Activated naive CD4-positive, alpha-beta T cell treated with anti-CD3 and anti-CD28 coated beads, Interleukin-2, amount 50 U/mL, for 24 hours (primary cell): ENCODE data around the gene TMEM138.

ENCODE experiments used
- H3K27ac Mint-ChIP-seq: one replicate; pipeline ENCODE4 v1.8.0; 2021; ENCODE audit warnings: mild to moderate bottlenecking, mixed read lengths
- H3K27me3 Mint-ChIP-seq: one replicate; pipeline ENCODE4 v1.8.0; 2021; ENCODE audit warnings: mixed read lengths
- H3K36me3 Mint-ChIP-seq: one replicate; pipeline ENCODE4 v1.8.0; 2021; ENCODE audit warnings: mixed read lengths
- H3K4me1 Mint-ChIP-seq: one replicate; pipeline ENCODE4 v1.8.0; 2021; ENCODE audit warnings: mixed read lengths
- H3K4me3 Mint-ChIP-seq: one replicate; pipeline ENCODE4 v1.8.0; 2021; ENCODE audit warnings: mild to moderate bottlenecking, mixed read lengths
- H3K9me3 Mint-ChIP-seq: one replicate; pipeline ENCODE4 v1.8.0; 2021; ENCODE audit warnings: mixed read lengths

Gene TMEM138

GRCh38 chr11:61337706-61338470 is 24.3 kb upstream of the TMEM138 start:
- Mint-ChIP-seq H3K36me3 (peaks cover 5% of the 10 kb centered on the region), H3K27me3 (no peaks in the 10 kb centered on the region), H3K4me3 (no peak overlapping the region), H3K4me1 (peaks cover 20% of the 10 kb centered on the region), H3K27ac (no peak overlapping the region), H3K9me3 (no peaks in the 10 kb centered on the region)

- no peak overlapping the region for H3K27ac Mint-ChIP-seq
- H3K4me1 Mint-ChIP-seq: peaks cover 15% of the 10 kb centered on the region
- H3K27me3 Mint-ChIP-seq: no peaks in the 10 kb centered on the region
These were observed 23.2 kb upstream of the TMEM138 start for GRCh38 chr11:61338783-61339489.

GRCh38 chr11:61339490-61339878 is 22.7 kb upstream of the TMEM138 start:
- H3K4me1 Mint-ChIP-seq: peaks cover 11% of the 10 kb centered on the region
- H3K36me3 Mint-ChIP-seq: peaks cover 5% of the 10 kb centered on the region
- no peaks in the 10 kb centered on the region for H3K9me3 Mint-ChIP-seq
- no peak overlapping the region for H3K4me3 Mint-ChIP-seq
- no peak overlapping the region for H3K27ac Mint-ChIP-seq
- H3K27me3 Mint-ChIP-seq: no peaks in the 10 kb centered on the region

More at GRCh38 chr11:61338783-61339489, 23.2 kb upstream of the TMEM138 start:
- no peak overlapping the region for H3K4me3 Mint-ChIP-seq
- peaks cover 5% of the 10 kb centered on the region for H3K36me3 Mint-ChIP-seq
- no peaks in the 10 kb centered on the region for H3K9me3 Mint-ChIP-seq

DNA sequence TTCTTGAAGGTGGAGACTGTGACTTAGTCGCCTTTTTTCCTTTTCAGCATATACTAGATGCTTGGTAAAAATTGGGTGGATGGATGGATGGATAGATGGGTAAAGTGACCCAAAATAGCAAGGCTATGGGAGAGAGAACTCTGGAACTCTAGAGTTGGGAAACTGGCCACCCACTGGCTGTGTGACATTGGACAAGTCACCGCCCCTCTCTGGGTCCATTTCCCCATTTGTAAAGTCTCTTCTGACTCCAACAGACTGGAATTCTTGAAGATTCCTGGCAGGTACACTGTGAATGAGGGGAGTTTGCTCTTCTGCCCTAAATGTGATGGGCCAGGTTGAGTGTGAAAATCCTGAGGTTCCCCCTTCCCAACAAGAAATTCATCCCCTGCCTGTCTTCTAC is 21.2 kb upstream of the TMEM138 start:
- Mint-ChIP-seq H3K4me3 (no peak overlapping the region), H3K27ac (no peak overlapping the region), H3K36me3 (peaks cover 5% of the 10 kb centered on the region), H3K27me3 (no peaks in the 10 kb centered on the region), H3K9me3 (no peaks in the 10 kb centered on the region), H3K4me1 (peaks cover 8% of the 10 kb centered on the region)

GRCh38 chr11:61341706-61342105 is 20.5 kb upstream of the TMEM138 start:
- H3K27me3 Mint-ChIP-seq: no peaks in the 10 kb centered on the region
- H3K4me3 Mint-ChIP-seq: no peak overlapping the region
- peaks cover 5% of the 10 kb centered on the region for H3K36me3 Mint-ChIP-seq
- H3K27ac Mint-ChIP-seq: no peak overlapping the region
- peaks cover 4% of the 10 kb centered on the region for H3K4me1 Mint-ChIP-seq
- no peaks in the 10 kb centered on the region for H3K9me3 Mint-ChIP-seq

- H3K27ac Mint-ChIP-seq: no peak overlapping the region
- H3K27me3 Mint-ChIP-seq: no peaks in the 10 kb centered on the region
- peaks cover 5% of the 10 kb centered on the region for H3K36me3 Mint-ChIP-seq
- H3K4me3 Mint-ChIP-seq: no peak overlapping the region
- H3K9me3 Mint-ChIP-seq: no peaks in the 10 kb centered on the region
- H3K4me1 Mint-ChIP-seq: no peaks in the 10 kb centered on the region
These were observed 19.9 kb upstream of the TMEM138 start for GRCh38 chr11:61342207-61342803.

DNA sequence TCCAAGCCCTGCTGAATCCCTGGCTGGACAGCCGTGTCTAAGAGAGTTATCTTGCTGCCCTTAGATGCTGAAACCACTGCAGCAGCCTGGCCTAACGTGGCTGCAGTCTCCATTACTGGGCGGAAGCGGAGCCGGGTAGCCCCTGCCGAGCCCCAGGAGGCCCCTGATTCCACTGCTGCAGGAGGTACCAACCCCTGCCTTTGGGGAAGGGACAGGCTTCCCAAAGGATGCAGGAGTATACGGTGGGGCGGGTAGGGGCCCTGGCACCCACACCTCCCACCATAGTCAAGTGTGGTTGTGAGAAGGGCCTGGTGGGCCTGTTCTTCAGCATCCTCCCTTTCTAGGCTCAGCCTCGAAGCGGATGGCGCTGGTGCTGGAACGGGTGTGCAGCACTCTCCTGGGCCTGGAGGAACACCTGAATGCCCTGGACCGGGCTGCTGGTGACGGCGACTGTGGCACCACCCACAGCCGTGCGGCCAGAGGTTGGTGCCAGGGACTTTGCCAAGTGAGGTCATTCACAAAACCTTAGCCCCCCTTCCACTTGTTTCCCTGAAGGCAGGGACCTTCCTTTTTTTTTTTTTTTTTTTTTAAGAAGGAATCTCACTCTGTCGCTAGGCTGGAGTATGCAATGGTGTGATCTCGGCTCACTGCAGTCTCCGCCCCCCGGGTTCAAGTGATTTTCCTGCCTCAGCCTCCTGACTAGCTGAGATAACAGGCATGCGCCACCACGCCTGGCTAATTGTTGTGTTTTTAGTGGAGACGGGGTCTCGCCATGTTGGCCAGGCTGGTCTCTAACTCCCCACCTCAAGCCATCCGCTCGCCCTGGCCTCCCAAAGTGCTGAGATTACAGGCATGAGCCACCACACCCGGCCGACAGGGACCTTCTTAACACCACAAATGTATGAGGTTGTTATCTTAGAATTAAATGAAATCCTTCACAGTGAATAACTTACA is 18.1 kb upstream of the TMEM138 start:
- no peak overlapping the region for H3K27ac Mint-ChIP-seq
- no peak overlapping the region for H3K4me3 Mint-ChIP-seq
- no peaks in the 10 kb centered on the region for H3K27me3 Mint-ChIP-seq
- H3K4me1 Mint-ChIP-seq: no peaks in the 10 kb centered on the region
- peaks cover 2% of the 10 kb centered on the region for H3K36me3 Mint-ChIP-seq
- no peaks in the 10 kb centered on the region for H3K9me3 Mint-ChIP-seq

DNA sequence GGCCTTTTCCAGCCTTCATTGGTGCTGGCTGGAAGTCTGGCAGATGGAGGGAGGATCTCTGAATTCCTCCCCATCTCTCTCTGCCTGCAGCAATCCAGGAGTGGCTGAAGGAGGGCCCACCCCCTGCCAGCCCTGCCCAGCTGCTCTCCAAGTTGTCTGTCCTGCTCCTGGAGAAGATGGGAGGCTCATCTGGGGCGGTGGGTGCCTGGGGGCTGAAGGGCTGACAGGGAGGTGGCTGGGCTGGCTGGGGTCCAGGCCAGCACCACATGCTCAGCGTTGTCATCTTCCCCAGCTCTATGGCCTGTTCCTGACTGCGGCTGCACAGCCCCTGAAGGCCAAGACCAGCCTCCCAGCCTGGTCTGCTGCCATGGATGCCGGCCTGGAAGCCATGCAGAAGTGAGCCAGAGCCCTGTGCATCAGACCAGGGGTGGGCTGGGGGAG is 17.0 kb upstream of the TMEM138 start:
- H3K27ac Mint-ChIP-seq: no peak overlapping the region
- no peak overlapping the region for H3K4me3 Mint-ChIP-seq
- H3K36me3 Mint-ChIP-seq: peaks cover 4% of the 10 kb centered on the region
- H3K9me3 Mint-ChIP-seq: no peaks in the 10 kb centered on the region
- H3K27me3 Mint-ChIP-seq: no peaks in the 10 kb centered on the region
- H3K4me1 Mint-ChIP-seq: no peaks in the 10 kb centered on the region

DNA sequence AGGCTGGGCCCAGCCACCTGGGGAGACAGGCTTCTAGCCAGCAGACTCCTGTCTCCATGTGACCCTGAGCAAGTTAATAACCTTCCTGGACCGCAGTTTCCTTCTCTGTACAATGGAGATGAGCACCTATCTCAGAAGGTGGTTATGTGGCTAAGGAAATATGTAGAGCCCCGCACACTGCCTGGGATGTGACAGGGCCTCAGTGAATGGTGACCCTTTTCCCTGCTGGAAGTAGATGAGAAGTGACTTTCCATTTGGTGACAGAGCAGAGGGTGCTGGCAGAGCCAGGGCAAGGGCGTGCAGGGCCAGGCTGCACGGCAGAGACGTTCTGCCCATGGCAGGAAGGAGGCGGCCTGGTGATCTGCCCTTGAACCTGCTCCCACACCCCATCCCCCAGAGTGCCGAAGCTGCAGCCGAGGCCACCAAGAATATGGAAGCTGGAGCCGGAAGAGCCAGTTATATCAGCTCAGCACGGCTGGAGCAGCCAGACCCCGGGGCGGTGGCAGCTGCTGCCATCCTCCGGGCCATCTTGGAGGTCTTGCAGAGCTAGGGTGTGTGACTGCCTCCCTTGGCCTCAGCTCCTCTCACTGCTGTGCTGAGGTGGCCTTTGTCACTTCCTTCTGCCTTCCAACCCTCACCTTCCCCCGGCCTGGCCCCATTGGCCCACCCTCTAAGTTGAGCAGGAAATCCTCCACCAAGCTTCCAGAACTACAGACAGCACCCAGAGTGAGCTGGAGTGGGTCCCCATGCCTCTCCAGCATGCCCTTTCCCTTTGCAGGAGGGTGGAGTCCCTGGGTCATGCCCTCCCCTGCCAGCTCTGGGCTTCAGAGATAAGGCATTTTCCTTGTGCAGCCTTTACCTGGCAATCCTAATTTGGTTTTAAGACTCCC is 16.0 kb upstream of the TMEM138 start:
- Mint-ChIP-seq H3K4me1 (no peaks in the 10 kb centered on the region), H3K9me3 (no peaks in the 10 kb centered on the region), H3K36me3 (peaks cover 2% of the 10 kb centered on the region), H3K27me3 (no peaks in the 10 kb centered on the region), H3K27ac (peak overlapping the region; percentile 41), H3K4me3 (no peak overlapping the region)

DNA sequence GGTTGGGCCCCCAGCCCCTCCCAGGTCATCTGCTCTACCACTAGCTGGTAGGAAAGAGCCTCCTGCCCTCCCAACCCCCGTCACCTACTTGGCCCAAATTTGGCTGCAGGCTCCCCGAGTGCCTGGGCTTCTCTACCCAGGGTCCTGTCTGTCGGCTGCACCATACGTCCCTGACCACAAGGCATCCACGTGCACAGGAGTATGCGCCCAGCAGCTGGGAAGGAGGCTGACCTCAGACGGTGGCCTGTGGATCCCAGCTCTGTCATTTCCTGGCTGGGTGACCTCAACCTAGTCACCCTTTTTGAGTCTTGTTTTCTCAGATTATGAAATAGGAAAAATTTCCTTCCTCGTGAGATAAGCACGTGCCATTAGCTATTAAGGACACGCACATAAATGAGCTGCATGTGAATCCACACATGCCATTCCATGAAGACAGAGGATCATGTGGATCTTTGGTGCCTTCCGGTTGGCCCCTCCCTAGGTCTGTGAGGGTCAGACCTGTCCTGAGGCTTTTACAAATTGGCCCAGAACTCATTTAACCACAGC is 14.2 kb upstream of the TMEM138 start:
- H3K27me3 Mint-ChIP-seq: no peaks in the 10 kb centered on the region
- no peaks in the 10 kb centered on the region for H3K4me1 Mint-ChIP-seq
- H3K4me3 Mint-ChIP-seq: no peak overlapping the region

GRCh38 chr11:61349189-61349751 is 12.9 kb upstream of the TMEM138 start:
- Mint-ChIP-seq H3K9me3 (no peaks in the 10 kb centered on the region), H3K27ac (no peak overlapping the region), H3K4me1 (peaks cover 6% of the 10 kb centered on the region), H3K4me3 (no peak overlapping the region), H3K27me3 (no peaks in the 10 kb centered on the region), H3K36me3 (peaks cover 5% of the 10 kb centered on the region)

More for the DNA sequence above, 14.2 kb upstream of the TMEM138 start:
- peaks cover 4% of the 10 kb centered on the region for H3K36me3 Mint-ChIP-seq
- H3K9me3 Mint-ChIP-seq: no peaks in the 10 kb centered on the region
- no peak overlapping the region for H3K27ac Mint-ChIP-seq

GRCh38 chr11:61349916-61350315 is 12.3 kb upstream of the TMEM138 start:
- no peaks in the 10 kb centered on the region for H3K27me3 Mint-ChIP-seq
- H3K27ac Mint-ChIP-seq: peak overlapping the region; percentile 11
- H3K4me3 Mint-ChIP-seq: no peak overlapping the region
- no peaks in the 10 kb centered on the region for H3K9me3 Mint-ChIP-seq
- peaks cover 6% of the 10 kb centered on the region for H3K4me1 Mint-ChIP-seq
- peaks cover 5% of the 10 kb centered on the region for H3K36me3 Mint-ChIP-seq

DNA sequence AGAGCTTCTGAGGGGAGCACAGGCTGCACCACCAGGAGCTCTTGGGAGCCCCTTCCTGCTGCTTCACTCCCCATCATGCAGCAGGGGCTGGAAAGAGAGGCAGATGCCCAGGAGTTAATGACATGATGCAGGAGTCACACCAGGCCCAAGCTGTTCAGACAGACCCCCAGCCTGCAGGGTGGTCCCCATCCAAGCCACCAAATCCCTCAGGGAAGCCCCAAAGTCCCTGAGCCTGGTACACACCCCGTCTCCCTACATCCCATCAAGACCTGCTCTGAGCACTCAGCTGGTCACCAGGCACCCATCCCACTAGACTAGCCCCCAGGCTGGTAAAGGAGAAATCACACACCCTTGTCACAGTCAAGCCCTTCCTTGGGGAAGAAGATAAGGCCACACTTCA is 11.8 kb upstream of the TMEM138 start:
- H3K4me3 Mint-ChIP-seq: no peak overlapping the region
- no peaks in the 10 kb centered on the region for H3K9me3 Mint-ChIP-seq
- H3K4me1 Mint-ChIP-seq: peaks cover 6% of the 10 kb centered on the region
- peaks cover 5% of the 10 kb centered on the region for H3K36me3 Mint-ChIP-seq
- H3K27me3 Mint-ChIP-seq: no peaks in the 10 kb centered on the region
- H3K27ac Mint-ChIP-seq: no peak overlapping the region

DNA sequence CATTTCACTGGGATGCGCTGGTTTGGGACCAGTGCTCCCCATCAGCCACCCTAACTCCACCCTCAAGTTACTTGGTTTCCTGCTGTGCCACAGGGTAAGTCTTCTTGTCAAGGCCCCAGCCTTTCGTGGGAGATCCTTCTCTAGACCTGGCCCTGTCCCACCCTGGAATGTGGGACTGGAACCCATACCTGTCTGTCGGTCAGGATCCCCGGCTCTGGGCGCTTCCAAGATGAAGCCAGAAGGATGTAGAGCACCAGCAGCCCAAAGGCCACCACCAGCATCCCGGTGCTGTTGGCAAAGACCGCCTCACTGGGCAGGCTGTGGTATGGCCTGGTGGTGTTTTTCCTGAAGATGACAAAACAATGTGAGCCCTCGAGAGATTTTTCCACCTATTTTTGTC is 11.4 kb upstream of the TMEM138 start:
- Mint-ChIP-seq H3K4me3 (no peak overlapping the region), H3K36me3 (peaks cover 5% of the 10 kb centered on the region), H3K9me3 (no peaks in the 10 kb centered on the region), H3K27me3 (no peaks in the 10 kb centered on the region), H3K27ac (no peak overlapping the region), H3K4me1 (peaks cover 6% of the 10 kb centered on the region)
